ENCODE results near the gene KCNJ9.
"Not testable (repeated sequence)": the region's sequence is repeated elsewhere in the genome, so short reads cannot be mapped to it uniquely, and the experiment has no call there.

KCNJ9 gene

DNA sequence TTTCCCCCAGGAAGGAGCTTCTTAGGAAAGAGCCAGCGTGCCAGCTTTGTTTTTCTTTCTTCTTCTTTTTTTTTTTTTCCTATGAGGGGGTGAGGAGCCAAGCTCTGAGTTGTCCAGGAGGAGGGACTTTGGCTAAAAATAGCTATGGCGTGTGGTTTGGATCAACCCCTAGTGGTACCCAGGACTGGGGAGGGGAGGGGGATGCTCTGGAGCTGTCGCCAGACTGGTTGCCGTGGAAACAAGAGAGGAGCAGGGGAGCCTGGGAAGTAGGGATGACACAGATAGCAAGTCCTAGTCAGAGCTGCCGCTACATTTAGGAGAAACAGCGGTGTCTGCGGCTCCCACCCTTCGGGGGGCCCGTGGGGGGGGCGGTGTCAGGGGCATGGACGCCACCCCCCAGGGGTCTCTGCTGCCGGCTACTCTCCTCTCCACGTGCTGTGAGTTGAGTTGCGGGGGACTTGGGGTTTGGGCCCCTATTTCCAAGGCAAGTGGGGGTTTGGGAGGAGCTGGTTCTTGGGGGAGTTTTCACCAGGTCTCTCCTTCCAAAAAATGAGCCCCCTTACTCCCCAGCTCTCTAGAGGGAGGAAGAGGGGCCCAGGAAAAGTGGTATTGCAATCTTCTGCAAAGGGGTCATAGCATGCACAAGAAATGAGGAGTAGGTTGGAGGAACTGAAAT, at the start of gene KCNJ9:
KCNJ9 (plus strand) TSS at position 278 of the 676 bp plus-strand sequence. CDS start 2,493 bp downstream, outside the sequence.
- peak; percentile 76 to 99 (median 93) for DNase-seq
- intact Hi-C loops (cut with DNase I), result loop anchor here (2.0 kb wide), 1 partner anchor 35 kb away; no protein-coding TSS in a partner anchor

DNA sequence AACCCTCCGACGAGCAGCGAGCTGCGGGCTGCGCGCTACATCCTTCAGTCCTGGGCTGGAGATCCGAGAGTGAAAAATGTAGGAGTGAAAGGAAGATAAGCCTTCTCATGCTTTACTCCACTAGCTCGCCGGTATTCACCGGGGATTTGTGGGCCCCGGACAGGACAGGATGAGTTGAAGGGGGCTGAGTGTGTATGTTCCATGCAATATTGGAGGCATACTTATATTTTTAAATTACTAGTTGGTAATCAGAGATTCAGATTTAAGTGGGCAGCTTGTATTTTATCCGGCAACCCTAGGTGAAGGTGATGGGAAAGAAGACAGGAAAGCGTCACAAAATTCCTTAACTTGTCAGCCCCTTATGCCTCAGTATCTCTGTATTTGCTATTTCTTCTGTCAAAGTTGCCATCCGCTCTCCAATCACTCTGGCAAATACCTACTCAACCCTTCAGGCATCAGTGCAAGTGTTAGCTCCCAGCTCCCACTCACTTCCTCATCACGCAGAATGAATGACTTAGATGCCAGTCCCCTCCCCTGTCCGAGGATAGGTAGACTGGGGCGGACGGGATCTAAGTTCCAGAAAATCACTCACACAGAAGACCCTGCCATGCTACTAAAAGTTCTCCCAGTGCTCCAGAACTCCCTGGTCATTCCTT, 49.0 kb upstream of the KCNJ9 start:
- intact Hi-C loops (cut with DNase I), result no loop called here
- DNase-seq, result peak in 3 of 42 donors; percentile 18 to 25 (median 24)

DNA sequence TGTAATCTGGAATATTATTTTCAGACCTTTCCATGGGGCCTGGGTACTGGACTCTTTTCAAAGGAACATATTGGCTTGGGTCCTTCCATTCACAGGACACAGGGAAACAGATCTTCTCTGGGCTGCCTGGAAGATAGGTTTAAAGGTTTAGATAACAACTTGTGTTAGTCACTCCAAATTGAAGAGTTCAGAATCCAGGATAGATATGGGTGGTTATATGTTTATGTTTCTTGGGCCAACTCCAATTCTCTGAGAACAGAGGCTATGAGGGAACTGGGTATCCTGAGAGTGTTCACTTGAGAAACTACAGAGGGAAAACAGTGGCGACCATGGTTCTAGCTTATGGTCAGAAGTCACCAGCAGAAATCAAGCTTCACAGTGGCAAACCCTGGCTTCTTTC, 40.9 kb upstream of the KCNJ9 start:
- no peak for DNase-seq
- intact Hi-C loops (cut with DNase I), result loop anchor here (5.0 kb wide), 1 partner anchor 337 kb away; no protein-coding TSS in a partner anchor

DNA sequence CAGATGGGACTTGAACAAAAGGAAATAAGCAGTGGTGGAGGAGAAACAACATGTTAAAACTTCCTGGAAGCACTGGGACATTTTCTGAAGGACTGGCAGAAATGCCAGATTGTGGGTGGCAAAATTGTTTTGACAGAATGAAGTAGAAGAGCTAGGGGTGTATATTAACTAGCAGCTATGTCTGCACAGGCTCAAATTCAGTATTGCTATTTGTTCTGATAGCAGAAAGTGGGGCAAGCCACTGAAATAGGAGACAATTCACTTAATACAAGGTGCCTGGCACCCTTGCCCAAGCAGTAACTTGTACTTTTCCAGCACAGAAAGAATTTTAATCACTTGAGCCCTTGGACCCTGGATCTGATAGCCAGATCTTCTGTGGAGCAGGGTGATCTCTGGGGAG, 37.8 kb upstream of the KCNJ9 start:
- intact Hi-C loops (cut with DNase I), result loop anchor here (5.0 kb wide), 1 partner anchor 334 kb away; no protein-coding TSS in a partner anchor
- no peak for DNase-seq

DNA sequence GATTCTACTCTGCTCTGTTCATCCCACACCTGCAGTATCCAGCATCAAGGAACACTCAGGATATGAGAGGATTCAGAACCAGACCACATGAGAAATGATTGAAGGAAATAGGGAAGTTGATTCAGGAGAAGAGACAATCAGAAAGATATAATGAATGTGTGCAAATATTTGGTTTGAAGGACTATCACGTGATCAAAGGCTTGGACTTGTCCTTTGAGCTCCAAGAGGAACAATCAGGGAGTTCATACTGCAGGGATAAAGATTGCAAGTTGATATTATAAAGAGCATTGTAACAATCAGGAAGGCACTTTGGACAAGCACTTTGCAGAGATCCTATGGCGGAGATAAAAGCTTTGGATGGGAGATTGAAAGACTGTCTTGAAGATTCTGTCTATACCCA, 35.7 kb upstream of the KCNJ9 start:
- no peak for DNase-seq
- intact Hi-C loops (cut with DNase I), result loop anchor here (2.0 kb wide), 1 partner anchor 35 kb away; the partner anchor contains the start of gene KCNJ9

DNA sequence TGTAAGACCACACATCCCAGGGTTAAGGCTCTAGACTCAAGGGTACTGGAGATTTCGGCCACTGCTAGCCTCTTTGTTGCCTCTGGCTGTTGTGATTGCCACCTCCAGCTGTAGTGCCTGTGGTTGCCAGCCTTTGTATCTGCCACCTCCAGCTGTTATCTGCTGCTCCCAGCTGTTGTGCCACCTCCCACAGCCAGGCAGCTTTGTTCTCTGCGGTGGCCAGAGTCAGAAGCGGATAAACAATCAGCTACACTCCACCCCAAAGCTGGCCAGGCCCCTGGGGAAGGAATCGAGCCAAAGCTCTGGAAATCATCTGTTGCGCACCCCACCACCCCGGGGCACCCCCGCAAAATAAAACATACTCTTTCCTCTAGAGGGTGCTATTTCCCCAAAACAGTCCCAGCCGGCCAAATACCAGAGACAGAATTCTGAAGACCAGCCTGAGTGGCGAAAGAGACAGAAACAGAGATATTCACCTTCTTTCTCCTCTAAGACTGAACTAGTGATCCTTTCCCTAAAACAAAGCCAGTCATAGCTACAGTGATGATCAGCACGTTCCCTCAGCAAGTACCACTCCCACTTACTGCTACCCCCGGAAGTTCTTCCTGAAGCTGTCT, 34.7 kb upstream of the KCNJ9 start:
- DNase-seq, result peak; percentile 77 to 96 (median 90)
- intact Hi-C loops (cut with DNase I), result loop anchor here (2.0 kb wide), 1 partner anchor 34 kb away; the partner anchor contains the start of gene KCNJ9

DNA sequence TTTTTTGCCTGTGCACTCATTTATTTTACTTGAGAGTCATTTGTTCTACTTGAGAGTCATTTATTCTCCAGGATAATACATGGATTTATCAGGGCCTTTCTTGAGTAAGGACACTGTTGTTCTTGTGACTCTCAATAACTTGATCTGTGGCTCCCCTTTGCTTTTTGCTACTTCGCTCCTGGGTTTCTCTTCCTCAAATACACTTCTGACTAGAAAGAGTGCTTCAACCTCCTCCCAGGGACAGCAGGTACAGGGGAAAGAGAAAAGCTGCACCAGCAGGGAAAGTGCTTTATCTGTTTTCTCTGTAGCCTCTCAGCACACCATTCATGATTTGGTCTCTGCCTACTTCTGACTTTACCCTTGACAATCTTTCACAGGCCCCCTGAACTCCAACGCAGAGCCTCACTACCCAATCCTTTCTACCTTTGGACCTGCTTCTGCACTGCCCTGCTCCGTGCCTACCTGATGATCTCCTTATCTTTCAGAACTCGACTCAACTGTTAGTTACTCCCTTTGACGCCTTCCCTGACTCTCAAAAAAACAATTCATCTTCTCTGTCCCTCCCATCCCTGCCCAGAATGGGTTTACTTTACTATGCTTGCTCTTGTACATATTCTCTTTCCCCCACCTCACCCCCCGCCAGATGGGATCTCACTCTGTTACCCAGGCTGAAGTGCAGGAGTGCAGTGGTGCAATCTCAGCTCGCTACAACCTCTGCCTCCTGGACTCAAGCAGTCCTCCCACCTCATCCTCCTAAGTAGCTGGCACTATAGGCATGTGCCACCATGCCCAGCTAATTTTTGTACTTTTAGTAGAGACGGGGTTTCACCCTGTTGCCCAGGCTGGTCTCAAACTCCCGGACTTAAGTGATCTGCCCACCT, 34.0 kb upstream of the KCNJ9 start:
- intact Hi-C loops (cut with DNase I), result loop anchor here (2.0 kb wide), 1 partner anchor 33 kb away; the partner anchor contains the start of gene KCNJ9

DNA sequence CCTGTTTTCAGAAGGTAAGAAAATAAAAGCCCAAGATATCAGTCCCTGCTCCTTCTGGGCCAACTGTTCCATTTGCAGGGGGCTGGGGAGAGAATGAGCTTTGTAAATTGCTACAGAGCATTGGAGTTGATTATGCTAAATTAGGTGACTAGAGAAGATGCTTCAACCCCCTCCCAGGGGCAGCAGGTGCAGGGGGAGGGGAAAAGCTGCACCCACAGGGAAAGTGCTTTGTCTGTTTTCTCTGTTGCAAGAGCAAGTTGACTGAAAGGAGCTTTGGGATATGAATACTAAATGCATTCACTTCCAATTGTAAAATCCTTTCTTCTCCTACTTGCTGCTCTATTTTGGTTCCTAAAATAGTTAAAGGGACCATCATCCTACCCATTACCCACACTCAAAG, 33.0 kb upstream of the KCNJ9 start:
- intact Hi-C loops (cut with DNase I), result no loop called here

More for the DNA sequence above, 34.0 kb upstream of the KCNJ9 start:
- no peak for DNase-seq

DNA sequence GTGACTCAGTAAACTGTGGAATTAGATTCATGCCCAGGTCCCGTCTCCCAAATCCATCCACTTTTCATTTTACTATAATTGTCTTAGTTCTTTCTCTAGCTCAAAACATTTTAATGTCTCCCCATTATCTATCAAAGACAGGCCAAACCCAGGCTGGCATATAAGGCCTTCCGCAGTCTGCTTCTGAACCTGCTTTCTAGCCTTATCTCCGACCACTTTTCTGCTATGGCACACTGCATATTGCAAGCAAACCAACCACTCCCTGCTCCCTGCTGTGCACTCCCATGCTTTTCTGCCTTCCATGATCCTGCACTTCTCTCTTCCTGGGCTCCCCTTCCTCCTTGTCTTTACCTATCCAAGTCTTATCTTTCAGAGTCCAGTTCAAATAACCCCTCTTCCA, 32.2 kb upstream of the KCNJ9 start:
- no peak for DNase-seq
- intact Hi-C loops (cut with DNase I), result no loop called here

More for the DNA sequence above, 33.0 kb upstream of the KCNJ9 start:
- DNase-seq, result peak in 2 of 42 donors; percentile 40 to 52

DNA sequence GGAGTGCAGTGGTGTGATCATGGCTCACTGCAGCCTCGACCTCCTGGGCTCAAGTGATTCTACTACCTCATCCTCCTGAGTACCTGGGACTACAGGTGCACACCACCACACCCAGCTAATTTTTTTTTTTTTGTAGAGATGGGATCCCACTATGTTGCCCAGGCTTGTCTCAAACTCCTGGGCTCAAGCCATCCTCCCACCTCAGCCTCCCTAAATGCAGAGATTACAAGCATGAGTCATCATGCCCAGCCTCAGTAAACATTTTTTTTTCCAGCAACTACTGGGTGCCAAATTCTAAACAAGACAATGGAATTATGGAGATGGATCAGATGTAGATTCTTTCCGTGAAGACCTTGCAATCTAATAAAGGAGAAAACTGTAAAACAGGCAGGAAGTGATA, 31.2 kb upstream of the KCNJ9 start:
- DNase-seq; intact Hi-C loops (cut with DNase I): not testable (repeated sequence)

DNA sequence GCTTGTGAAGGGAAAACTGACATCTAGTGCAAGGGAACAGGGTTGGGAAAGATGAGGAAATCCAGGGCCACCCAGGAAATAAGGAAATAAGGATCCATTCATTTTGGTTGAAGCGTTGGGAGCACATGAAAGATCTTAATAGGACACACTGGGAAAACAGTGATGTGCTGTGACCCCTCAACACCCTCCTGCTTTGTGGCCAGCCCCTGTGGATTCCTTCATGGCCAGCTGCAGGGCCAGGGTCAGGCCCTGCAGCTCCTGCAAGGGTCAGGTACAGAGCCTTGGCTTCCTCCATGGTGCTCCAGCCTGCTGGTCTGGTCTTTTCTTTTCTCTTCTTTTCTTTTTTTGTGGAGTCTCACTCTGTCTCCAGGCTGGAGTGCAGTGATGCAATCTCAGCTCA, 30.7 kb upstream of the KCNJ9 start:
- intact Hi-C loops (cut with DNase I), result no loop called here
- peak in 1 of 42 donors; percentile 37 for DNase-seq

DNA sequence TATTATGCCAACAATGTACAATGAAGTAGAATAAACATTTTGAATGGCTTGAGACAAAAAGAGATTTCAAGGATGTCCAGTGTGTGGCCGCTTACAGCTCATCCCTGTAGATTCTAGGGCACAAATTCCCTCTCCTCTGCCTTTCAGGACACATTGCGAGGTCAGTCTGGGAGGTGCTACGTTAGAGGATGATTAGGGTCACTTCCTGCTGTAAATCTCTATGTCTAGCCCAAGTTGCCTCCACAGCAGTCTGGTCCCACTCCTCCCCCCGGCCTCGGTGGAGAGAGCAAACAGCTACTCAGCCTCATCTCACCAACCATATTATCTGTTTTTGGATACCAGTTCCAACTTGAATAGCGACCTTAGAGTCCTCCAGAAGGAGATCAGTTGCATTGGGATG, 28.4 kb upstream of the KCNJ9 start:
- intact Hi-C loops (cut with DNase I), result no loop called here
- DNase-seq, result no peak

DNA sequence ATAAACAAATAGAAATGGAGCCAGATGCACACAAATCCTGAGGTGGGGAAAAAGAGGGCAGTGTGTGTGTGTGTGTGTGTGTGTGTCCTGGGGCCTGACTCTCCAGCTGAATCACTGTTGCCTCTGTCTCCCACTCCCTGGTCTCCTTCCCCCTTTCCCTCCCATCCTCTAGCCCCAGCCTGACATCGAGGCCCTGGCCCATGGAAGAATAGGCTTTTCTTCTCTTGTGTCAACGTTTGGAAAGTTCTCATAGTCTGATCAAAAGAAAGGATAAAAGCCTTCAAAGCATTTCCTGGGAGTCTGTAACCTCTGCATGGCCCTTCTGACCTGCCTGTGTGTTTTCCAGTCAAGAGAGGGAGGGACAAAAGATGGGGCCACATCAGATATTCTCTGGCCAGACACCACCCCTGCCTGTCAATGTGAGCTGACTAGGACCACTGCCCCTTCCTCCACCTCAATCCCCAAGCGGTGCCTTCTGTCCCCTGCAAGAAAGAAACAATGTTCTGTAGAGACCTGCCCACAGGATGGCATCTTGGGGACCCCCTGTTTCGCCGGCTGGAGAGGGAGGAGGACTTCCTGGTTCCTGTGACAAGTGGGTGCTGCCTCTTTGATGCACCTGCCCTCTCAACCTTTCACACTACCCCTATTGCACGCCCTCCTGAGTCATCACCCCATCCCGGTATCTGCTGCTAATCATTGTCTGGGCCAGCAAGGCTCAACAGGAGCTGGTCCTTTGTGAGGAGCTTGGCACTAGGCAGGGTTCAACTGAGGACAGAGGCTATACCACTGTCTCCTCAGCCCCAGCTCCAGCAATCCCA, 27.6 kb upstream of the KCNJ9 start:
- intact Hi-C loops (cut with DNase I), result no loop called here
- peak in 2 of 42 donors; percentile 48 to 67 for DNase-seq

DNA sequence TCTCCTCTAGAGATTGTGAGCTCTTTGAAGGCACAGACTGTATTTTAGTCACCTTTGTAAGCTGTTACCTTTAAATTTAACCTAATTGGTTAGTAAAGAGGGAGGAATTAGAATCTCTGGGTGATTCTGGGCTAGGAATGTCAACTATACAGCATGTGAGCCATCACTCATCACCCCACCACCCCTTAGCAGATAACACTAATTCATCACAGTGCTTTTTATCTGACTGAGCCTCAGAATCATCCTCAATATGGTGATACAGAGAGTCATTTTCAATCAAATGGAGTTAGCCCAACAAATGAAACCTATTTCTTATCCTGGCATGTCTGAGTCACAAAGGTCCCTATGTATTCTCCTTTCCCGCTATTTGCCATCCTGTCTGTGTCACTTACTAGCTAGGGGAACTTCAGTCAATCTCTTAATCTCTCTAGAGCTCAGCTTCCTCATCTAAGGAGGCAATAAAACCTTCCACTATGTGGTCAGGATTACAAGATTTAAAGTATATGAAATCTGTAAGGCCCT, 24.6 kb upstream of the KCNJ9 start:
- DNase-seq, result no peak
- intact Hi-C loops (cut with DNase I), result no loop called here

DNA sequence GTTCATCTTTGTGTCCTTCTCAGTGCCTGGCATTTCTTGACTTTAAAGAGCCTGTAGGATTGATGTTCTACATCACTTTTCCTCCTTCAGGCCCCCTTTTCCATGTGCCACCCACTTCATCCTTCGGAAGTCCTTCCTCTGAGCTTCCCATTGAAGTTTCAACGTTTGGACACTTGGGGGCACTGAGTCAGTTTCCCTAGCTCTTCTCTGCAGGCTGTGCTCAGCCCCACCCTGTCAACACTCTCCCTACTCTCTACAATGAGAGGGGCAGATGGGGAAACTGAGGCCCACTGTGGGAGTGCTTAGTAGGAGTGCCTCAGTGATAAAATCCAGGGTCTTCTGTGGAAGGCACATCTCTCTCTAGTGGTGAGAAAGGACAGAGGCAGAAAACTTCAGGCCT, 23.3 kb upstream of the KCNJ9 start:
- intact Hi-C loops (cut with DNase I), result no loop called here
- peak in 8 of 42 donors; percentile 46 to 75 (median 50) for DNase-seq

DNA sequence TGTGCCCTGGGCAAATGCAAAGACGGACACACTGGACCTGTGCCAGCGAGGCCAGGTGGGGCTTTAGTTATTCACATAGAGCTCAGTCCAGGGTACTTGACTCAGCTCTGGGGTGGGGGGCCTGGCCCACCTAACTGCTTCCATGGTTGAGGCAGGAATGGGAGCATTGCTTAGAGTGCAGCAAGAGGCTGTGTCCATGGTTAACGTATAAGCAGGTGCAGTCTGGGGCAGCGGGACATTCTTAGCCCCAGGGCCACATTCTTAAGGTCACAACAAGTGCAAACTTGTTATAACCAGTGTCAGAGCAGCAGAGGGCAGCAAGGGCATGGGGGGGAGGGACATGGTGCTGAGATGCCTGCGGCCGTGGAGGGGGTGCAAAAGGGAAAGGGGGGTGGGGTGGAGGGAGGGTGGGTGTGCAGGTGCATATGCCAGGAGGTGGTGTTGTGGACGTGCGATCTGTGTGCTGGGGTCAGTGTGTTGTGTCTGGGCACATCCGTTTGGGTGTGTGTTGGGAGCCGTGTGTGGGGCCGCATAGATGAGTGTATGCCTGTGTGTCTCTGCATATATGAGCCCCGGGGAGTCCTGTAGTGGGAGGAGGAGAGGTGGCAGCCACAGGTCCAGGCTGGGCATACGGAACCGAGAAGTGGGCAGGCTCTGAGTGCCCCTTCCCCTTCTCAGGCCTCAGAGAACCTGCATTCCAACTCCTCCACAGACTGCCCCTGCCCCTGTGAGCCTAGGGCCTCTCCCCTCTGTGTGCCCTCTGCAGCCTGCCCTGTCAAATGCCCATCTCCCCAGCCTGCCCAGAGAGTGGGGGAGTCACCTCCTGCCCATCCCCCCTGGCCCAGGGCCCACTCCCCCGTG, 19.7 kb upstream of the KCNJ9 start:
- DNase-seq, result peak in 20 of 42 donors; percentile 38 to 82 (median 69)
- intact Hi-C loops (cut with DNase I), result no loop called here

DNA sequence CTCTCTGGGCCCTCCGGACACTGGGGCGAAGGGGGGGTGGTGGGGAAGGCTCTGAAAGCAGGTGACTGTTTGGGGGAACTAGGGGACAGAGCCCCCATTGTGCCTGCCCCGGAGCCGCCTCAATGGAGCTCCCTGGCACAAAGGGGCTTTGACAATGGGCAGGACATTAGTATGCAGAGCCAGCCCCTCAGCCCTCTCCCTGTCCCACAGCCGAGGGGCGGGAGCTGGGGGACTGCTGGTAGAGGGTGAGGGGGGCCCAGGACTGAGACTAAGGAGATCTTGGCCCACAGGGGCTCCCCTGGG, 19.2 kb upstream of the KCNJ9 start:
- intact Hi-C loops (cut with DNase I), result no loop called here
- peak; percentile 91 to 99 (median 96) for DNase-seq

Measured in head of caudate nucleus (tissue), 42 donors.